GM18517 (cell line): ENCODE data around the gene LRIG3.

Experiments
- ATAC-seq: cut with Tn5 transposase; IDR thresholded peaks from one replicate; pipeline ENCODE4 v1.9.1; 2021; ENCODE audit warnings: mild to moderate bottlenecking, moderate library complexity; ENCODE audit not compliant: unreplicated experiment

The LRIG3 gene

GRCh38 chr12:58932806-58933681, 12.7 kb upstream of the LRIG3 start:
- no peak for ATAC-seq

GRCh38 chr12:58931518-58931917, 11.2 kb upstream of the LRIG3 start:
- ATAC-seq = no peak

- ATAC-seq = no peak
Measured at GRCh38 chr12:58930770-58931324, 10.5 kb upstream of the LRIG3 start.

- no peak for ATAC-seq
Measured at GRCh38 chr12:58927120-58927519, 6.8 kb upstream of the LRIG3 start.

- ATAC-seq = no peak
Measured at GRCh38 chr12:58926586-58926985, 6.3 kb upstream of the LRIG3 start.

- no peak for ATAC-seq
Measured at GRCh38 chr12:58925751-58926150, 5.4 kb upstream of the LRIG3 start.

GRCh38 chr12:58925111-58925611, 4.9 kb upstream of the LRIG3 start:
- no peak for ATAC-seq

GRCh38 chr12:58924652-58925051, 4.3 kb upstream of the LRIG3 start:
- no peak for ATAC-seq

GRCh38 chr12:58923781-58924180, 3.5 kb upstream of the LRIG3 start:
- no peak for ATAC-seq

GRCh38 chr12:58922849-58923248, 2.5 kb upstream of the LRIG3 start:
- no peak for ATAC-seq

- ATAC-seq = no peak
Measured at GRCh38 chr12:58920961-58921861, 907 bp upstream of the LRIG3 start.

GRCh38 chr12:58919231-58920101, 838 bp downstream of the LRIG3 start:
- no peak for ATAC-seq

- no peak for ATAC-seq
Measured at GRCh38 chr12:58918469-58918844, 1.8 kb downstream of the LRIG3 start.

GRCh38 chr12:58917699-58918468, 2.4 kb downstream of the LRIG3 start:
- no peak for ATAC-seq

GRCh38 chr12:58916921-58917511, 3.3 kb downstream of the LRIG3 start:
- no peak for ATAC-seq

- ATAC-seq = no peak
Measured at GRCh38 chr12:58916161-58916621, 4.1 kb downstream of the LRIG3 start.

GRCh38 chr12:58915634-58916033, 4.7 kb downstream of the LRIG3 start:
- no peak for ATAC-seq

- ATAC-seq = no peak
Measured at GRCh38 chr12:58915037-58915436, 5.3 kb downstream of the LRIG3 start.

- ATAC-seq = no peak
Measured at GRCh38 chr12:58914457-58914856, 5.8 kb downstream of the LRIG3 start.
